Astrocyte of the cerebellum (primary cell): Measurements from ENCODE around the gene ICAM5.

Experiments
- DNase-seq: peaks from one replicate; pipeline ENCODE4 v3.0.0-alpha.2; 2011; ENCODE audit warnings: low read depth
- H3K4me3 ChIP-seq: 2 replicates; pipeline ENCODE4 v1.5.1; 2011; ENCODE audit warnings: mild to moderate bottlenecking, low read depth, low read length, moderate library complexity
- in situ Hi-C: cut with HindIII; loops from 2 replicates; pipeline ENCODE4 v1.10.0; 2017; ENCODE audit warnings: low sequenced_read_pairs
- TF ChIP-seq, protein P1 (sequence below): IDR thresholded peaks from 2 replicates; pipeline ENCODE4 v1.5.1; 2012; ENCODE audit warnings: low read length, low read depth, moderate library complexity, mild to moderate bottlenecking; ENCODE audit errors: missing control alignments

Gene ICAM5

DNA sequence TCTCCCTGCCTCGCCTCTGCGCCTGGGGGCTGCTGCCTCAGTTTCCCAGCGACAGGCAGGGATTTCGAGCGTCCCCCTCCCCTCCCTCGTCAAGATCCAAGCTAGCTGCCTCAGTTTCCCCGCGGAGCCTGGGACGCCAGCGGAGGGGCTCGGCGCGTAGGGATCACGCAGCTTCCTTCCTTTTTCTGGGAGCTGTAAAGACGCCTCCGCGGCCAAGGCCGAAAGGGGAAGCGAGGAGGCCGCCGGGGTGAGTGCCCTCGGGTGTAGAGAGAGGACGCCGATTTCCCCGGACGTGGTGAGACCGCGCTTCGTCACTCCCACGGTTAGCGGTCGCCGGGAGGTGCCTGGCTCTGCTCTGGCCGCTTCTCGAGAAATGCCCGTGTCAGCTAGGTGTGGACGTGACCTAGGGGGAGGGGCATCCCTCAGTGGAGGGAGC is 19.6 kb upstream of the ICAM5 start:
- in situ Hi-C loops = no loop called here
- TF ChIP-seq, protein P1, sequence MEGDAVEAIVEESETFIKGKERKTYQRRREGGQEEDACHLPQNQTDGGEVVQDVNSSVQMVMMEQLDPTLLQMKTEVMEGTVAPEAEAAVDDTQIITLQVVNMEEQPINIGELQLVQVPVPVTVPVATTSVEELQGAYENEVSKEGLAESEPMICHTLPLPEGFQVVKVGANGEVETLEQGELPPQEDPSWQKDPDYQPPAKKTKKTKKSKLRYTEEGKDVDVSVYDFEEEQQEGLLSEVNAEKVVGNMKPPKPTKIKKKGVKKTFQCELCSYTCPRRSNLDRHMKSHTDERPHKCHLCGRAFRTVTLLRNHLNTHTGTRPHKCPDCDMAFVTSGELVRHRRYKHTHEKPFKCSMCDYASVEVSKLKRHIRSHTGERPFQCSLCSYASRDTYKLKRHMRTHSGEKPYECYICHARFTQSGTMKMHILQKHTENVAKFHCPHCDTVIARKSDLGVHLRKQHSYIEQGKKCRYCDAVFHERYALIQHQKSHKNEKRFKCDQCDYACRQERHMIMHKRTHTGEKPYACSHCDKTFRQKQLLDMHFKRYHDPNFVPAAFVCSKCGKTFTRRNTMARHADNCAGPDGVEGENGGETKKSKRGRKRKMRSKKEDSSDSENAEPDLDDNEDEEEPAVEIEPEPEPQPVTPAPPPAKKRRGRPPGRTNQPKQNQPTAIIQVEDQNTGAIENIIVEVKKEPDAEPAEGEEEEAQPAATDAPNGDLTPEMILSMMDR = no peak

DNA sequence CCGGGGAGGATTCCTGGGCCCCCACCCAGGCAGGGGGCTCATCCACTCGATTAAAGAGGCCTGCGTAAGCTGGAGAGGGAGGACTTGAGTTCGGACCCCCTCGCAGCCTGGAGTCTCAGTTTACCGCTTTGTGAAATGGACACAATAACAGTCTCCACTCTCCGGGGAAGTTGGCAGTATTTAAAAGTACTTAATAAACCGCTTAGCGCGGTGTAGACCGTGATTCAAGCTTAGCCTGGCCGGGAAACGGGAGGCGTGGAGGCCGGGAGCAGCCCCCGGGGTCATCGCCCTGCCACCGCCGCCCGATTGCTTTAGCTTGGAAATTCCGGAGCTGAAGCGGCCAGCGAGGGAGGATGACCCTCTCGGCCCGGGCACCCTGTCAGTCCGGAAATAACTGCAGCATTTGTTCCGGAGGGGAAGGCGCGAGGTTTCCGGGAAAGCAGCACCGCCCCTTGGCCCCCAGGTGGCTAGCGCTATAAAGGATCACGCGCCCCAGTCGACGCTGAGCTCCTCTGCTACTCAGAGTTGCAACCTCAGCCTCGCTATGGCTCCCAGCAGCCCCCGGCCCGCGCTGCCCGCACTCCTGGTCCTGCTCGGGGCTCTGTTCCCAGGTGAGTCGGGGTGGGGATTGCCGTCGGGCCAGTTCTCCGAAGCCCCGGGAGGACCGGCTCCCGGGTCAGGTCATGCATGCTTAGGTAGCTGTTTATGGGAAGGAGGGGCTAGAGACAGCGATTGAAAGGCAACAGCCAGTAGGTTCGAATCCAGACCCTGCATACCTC is 18.9 kb upstream of the ICAM5 start, which contains the start of gene ICAM1:
Gene ICAM1, plus strand, starts transcription at position 505 of the 779 bp plus-strand sequence. Its CDS starts 40 bp downstream, at position 545.
- H3K4me3 ChIP-seq = peak within 1 kb of the TSS; percentile 39
- TF ChIP-seq, protein P1 = no peak
- no peak for DNase-seq
- in situ Hi-C loops = no loop called here

More for the DNA sequence above, 19.6 kb upstream of the ICAM5 start:
- no peak for DNase-seq
- H3K4me3 ChIP-seq = peak overlapping the region; percentile 39

- H3K4me3 ChIP-seq = peak overlapping the region; percentile 39
- TF ChIP-seq, protein P1 = no peak
- in situ Hi-C loops = no loop called here
- no peak for DNase-seq
These were observed 18.1 kb upstream of the ICAM5 start for GRCh38 chr19:10271543-10272086.

- DNase-seq = no peak
- in situ Hi-C loops = no loop called here
- TF ChIP-seq, protein P1 = no peak
- H3K4me3 ChIP-seq = no peak overlapping the region
These were observed 15.2 kb upstream of the ICAM5 start for GRCh38 chr19:10274589-10274988.

- H3K4me3 ChIP-seq = no peak overlapping the region
- TF ChIP-seq, protein P1 = no peak
- in situ Hi-C loops = no loop called here
- no peak for DNase-seq
These were observed 11.8 kb upstream of the ICAM5 start for GRCh38 chr19:10277795-10278589.

- DNase-seq = no peak
- TF ChIP-seq, protein P1 = no peak
- in situ Hi-C loops = no loop called here
- H3K4me3 ChIP-seq = no peak overlapping the region
These were observed 10.8 kb upstream of the ICAM5 start for GRCh38 chr19:10278935-10279334.
